Chondrocyte (in vitro differentiated cells): ENCODE data around the gene SEC14L1. TPM values are rescaled to one million over a fixed set of nuclear protein-coding genes. Genes with fewer than 3 reads are reported as not detected.
"Not testable (repeated sequence)": the region's sequence is repeated elsewhere in the genome, so short reads cannot be mapped to it uniquely, and the experiment has no call there.

Experiments
- DNase-seq: peaks from one replicate; pipeline ENCODE4 v3.0.0; 2021; ENCODE audit warnings: mixed read lengths, low spot score
- H3K27ac Mint-ChIP-seq: one replicate; pipeline ENCODE4 v1.8.0; 2021; ENCODE audit warnings: mild to moderate bottlenecking, moderate library complexity, mixed read lengths; ENCODE audit not compliant: unreplicated experiment
- H3K27me3 Mint-ChIP-seq: 2 replicates; pipeline ENCODE4 v1.8.0; 2021; ENCODE audit warnings: low read depth, mixed read lengths
- H3K36me3 Mint-ChIP-seq: 2 replicates; pipeline ENCODE4 v1.8.0; 2021; ENCODE audit warnings: low read depth, mixed read lengths
- H3K4me1 Mint-ChIP-seq: 2 replicates; pipeline ENCODE4 v1.8.0; 2021; ENCODE audit warnings: low read depth, mild to moderate bottlenecking, mixed read lengths
- H3K4me3 Mint-ChIP-seq: one replicate; pipeline ENCODE4 v1.8.0; 2021; ENCODE audit warnings: mild to moderate bottlenecking, moderate library complexity, mixed read lengths; ENCODE audit not compliant: unreplicated experiment
- H3K9me3 Mint-ChIP-seq: 2 replicates; pipeline ENCODE4 v1.8.0; 2021; ENCODE audit warnings: low read depth, mixed read lengths
- total RNA-seq: library from RNA; stranded (reverse); gene quantifications from 3 replicates; pipeline ENCODE4 v1.2.1, GENCODE V29; 2021
- TF ChIP-seq, protein P1 (sequence below): fragments of 200-600 bp; sonication (generic); IDR thresholded peaks from 2 replicates; pipeline ENCODE4 v1.5.0; 2021; ENCODE audit warnings: antibody characterized with exemption, mild to moderate bottlenecking, moderate library complexity

SEC14L1 gene
- total RNA-seq, 1 donor from 2014 or later: 51.8 TPM

DNA sequence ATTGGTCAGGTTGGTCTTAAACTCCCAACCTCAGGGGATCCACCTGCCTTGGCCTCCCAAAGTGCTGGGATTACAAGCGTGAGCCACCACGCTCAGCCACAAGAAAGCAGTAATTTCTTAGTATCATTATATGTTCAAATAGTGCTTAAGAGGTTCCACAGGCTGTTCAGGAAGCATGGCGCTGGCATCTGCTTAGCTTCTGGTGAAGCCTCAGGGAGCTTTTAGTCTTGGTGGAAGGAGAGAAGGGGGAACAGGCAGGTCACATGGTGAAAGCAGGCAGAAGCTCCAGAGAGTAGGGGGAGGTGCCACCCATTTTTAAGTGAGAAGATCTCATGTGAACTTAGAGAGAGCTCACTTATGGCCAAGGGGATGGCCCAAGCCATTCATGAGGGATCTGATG lies 3.7 kb upstream of the SEC14L1 start:
- H3K36me3 Mint-ChIP-seq: no peaks in the 10 kb centered on the region
- peaks cover 12% of the 10 kb centered on the region for H3K9me3 Mint-ChIP-seq
- TF ChIP-seq, protein P1, sequence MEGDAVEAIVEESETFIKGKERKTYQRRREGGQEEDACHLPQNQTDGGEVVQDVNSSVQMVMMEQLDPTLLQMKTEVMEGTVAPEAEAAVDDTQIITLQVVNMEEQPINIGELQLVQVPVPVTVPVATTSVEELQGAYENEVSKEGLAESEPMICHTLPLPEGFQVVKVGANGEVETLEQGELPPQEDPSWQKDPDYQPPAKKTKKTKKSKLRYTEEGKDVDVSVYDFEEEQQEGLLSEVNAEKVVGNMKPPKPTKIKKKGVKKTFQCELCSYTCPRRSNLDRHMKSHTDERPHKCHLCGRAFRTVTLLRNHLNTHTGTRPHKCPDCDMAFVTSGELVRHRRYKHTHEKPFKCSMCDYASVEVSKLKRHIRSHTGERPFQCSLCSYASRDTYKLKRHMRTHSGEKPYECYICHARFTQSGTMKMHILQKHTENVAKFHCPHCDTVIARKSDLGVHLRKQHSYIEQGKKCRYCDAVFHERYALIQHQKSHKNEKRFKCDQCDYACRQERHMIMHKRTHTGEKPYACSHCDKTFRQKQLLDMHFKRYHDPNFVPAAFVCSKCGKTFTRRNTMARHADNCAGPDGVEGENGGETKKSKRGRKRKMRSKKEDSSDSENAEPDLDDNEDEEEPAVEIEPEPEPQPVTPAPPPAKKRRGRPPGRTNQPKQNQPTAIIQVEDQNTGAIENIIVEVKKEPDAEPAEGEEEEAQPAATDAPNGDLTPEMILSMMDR: no peak
- peaks cover 35% of the 10 kb centered on the region for H3K4me1 Mint-ChIP-seq
- DNase-seq: no peak
- H3K27me3 Mint-ChIP-seq: no peaks in the 10 kb centered on the region
- H3K27ac Mint-ChIP-seq: no peak overlapping the region
- H3K4me3 Mint-ChIP-seq: no peak overlapping the region

DNA sequence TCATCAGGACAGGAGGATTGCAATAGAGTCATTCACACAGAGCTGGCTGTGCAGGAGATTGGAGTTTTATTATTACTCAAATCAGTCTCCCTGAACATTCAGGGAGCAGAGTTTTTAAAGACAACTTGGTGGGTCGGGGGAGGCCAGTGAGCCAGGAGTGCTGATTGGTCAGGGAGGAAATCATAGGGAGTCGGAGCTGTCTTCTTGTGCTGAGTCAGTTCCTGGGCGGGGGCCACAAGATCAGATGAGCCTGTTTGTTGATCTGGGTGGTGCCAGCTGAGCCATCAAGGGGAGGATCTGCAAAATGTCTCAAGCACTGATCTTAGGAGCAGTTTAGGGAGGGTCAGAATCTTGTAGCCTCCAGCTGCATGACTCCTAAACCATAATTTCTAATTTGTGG lies 2.9 kb upstream of the SEC14L1 start:
- not testable (repeated sequence) for H3K27me3 Mint-ChIP-seq, H3K4me3 Mint-ChIP-seq, H3K36me3 Mint-ChIP-seq, H3K27ac Mint-ChIP-seq, DNase-seq
- H3K4me1 Mint-ChIP-seq: peaks cover 34% of the 10 kb centered on the region
- peaks cover 12% of the 10 kb centered on the region for H3K9me3 Mint-ChIP-seq

DNA sequence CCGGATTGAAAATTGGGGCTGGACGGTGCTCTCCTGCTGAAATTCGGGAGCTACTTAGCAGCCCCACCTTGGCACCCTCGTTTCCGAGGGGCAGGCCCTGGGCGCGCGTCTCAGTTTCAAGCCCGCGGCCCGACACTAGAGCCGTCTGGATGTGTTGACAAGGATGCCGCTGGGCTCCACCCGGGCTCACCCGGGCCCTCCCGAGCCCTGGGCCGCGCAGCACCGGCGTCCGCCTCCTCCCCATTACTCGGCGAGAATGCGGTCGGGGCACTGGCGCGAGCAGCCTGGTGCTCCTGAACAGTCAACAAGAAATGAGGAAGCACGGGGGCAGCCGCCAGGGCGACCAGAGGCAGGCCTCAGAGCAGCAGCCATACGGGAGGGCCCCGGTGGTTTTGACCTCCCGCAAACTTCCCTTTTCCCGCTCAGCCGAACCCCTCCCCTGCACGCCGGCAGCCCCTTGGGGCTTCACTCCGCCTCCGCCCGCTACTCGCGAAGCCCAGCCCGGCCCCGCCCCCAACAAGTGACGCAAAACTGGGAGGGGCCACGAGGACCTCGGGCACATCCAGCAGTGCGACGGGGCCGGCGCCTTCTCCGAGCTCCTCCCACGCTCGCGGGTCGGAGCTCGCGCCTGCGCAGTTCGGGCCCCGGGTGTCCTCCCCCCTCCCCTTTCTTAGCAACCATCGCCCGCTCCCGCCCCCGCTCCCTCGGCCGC lies 447 bp upstream of the SEC14L1 start:
- peak; percentile 99 for DNase-seq
- no peaks in the 10 kb centered on the region for H3K27me3 Mint-ChIP-seq
- peaks cover 4% of the 10 kb centered on the region for H3K36me3 Mint-ChIP-seq
- H3K9me3 Mint-ChIP-seq: peaks cover 12% of the 10 kb centered on the region
- H3K27ac Mint-ChIP-seq: peak overlapping the region; percentile 92
- peaks cover 32% of the 10 kb centered on the region for H3K4me1 Mint-ChIP-seq
- H3K4me3 Mint-ChIP-seq: peak overlapping the region; percentile 73
- TF ChIP-seq, protein P1: peak; percentile 29

DNA sequence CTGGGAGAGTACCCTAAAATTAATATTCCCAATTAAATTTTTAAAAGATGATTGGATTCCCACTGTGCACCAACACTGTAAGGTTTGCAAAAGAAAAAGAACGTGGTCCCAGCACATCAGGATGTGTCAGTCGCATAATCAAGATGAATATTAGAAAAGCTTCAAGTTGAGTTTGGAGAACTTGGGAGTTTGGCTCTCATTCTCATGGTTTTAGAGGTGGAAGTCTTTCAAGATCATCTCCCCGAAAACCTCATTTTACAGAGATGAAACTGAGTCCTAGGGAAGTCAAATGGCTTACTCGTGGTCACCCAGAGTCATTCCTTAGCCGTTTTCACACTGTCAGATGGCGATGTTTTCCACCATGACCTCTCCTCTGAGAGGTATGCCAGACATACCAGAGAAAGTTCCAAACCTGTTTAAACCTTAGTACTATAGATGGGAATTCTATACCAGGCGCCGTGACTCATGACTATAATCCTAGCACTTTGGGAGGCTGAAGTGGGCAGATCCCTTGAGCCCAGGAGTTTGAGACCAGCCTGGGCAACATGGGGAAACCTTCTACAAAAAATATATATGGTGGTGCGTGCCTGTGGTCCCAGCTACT lies 1.2 kb downstream of the SEC14L1 start:
- no peak for DNase-seq
- H3K27ac Mint-ChIP-seq: peak overlapping the region; percentile 67
- peaks cover 12% of the 10 kb centered on the region for H3K9me3 Mint-ChIP-seq
- TF ChIP-seq, protein P1: no peak
- no peaks in the 10 kb centered on the region for H3K27me3 Mint-ChIP-seq
- H3K4me1 Mint-ChIP-seq: peaks cover 48% of the 10 kb centered on the region
- peaks cover 4% of the 10 kb centered on the region for H3K36me3 Mint-ChIP-seq
- H3K4me3 Mint-ChIP-seq: peak overlapping the region; percentile 77

DNA sequence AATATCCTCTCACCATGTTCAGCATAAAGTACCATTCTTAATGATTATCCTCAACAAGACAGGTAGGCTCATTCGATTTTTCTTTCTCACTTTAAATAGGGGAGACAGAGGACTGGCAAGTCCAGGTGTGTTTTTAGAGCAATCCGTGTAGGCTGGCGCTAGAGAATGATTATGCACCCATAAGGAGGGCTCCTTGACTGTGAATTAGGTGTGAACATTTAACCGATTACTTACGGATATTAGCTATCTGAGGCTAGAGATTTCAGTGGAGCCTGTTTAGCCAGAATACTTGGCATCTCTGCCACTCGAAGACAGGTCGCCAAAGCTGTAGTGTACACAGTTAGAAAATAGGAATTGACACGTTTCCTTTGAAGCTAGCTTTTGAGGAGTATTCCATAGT lies 1.9 kb downstream of the SEC14L1 start:
- H3K4me1 Mint-ChIP-seq: peaks cover 47% of the 10 kb centered on the region
- H3K27ac Mint-ChIP-seq: no peak overlapping the region

More for the DNA sequence above, 1.9 kb downstream of the SEC14L1 start:
- DNase-seq: no peak
- H3K36me3 Mint-ChIP-seq: peaks cover 8% of the 10 kb centered on the region
- TF ChIP-seq, protein P1: no peak
- no peak overlapping the region for H3K4me3 Mint-ChIP-seq
- peaks cover 5% of the 10 kb centered on the region for H3K9me3 Mint-ChIP-seq
- H3K27me3 Mint-ChIP-seq: no peaks in the 10 kb centered on the region
